Vagina (tissue), 2 donors: ENCODE measurements around the gene BTLA. TPM values are rescaled to one million over a fixed set of nuclear protein-coding genes. Genes with fewer than 3 reads are reported as not detected.

ENCODE experiments used
- DNase-seq, 2 donors: peaks; one replicate each; pipeline ENCODE4 v3.0.0-alpha.2; 2017; ENCODE audit errors: extremely low spot score in 2 of 2
- H3K27ac ChIP-seq: fragments of 200-600 bp; sonication (generic); one replicate; pipeline ENCODE4 v1.5.1; 2019
- H3K27me3 ChIP-seq: fragments of 200-600 bp; sonication (generic); one replicate; pipeline ENCODE4 v1.5.1; 2019
- H3K36me3 ChIP-seq, 2 donors: fragments of 200-600 bp; sonication (generic); one replicate each; pipeline ENCODE4 v1.5.1; 2017 to 2019
- H3K4me1 ChIP-seq: fragments of 200-600 bp; sonication (generic); one replicate; pipeline ENCODE4 v1.5.1; 2019
- H3K4me3 ChIP-seq, 2 donors: fragments of 200-600 bp; sonication (generic); 1 replicate in 1 of 2; 2 replicates in 1 of 2; pipeline ENCODE4 v1.5.1; 2016 to 2019
- H3K9me3 ChIP-seq: fragments of 200-600 bp; sonication (generic); one replicate; pipeline ENCODE4 v1.5.1; 2019
- POLR2A ChIP-seq, 2 donors: fragments of 450-650 bp; IDR thresholded peaks; one replicate each; pipeline ENCODE4 v1.6.1; 2017; ENCODE audit warnings: antibody characterized with exemption in 2 of 2, mild to moderate bottlenecking in 2 of 2, moderate library complexity in 2 of 2
- POLR2AphosphoS5 ChIP-seq, 2 donors: sonication (generic); formaldehyde crosslinking; IDR thresholded peaks; one replicate each; pipeline ENCODE4 v1.9.0; 2017; ENCODE audit warnings: antibody characterized with exemption in 2 of 2, mild to moderate bottlenecking in 2 of 2, low read depth in 1 of 2; ENCODE audit not compliant: insufficient read depth in 1 of 2
- intact Hi-C: fragments of 100-400 bp; cut with DNase I; formaldehyde crosslinking; loops from one replicate; pipeline ENCODE4 v1.15.1; 2023
- total RNA-seq: library from RNA; depleted of rRNA; stranded (reverse); fragments of >200 nt; gene quantifications from one replicate; pipeline ENCODE4 v1.2.3, GENCODE V29; 2016
- TF ChIP-seq, protein P1 (sequence below), 3 experiments: fragments of 450-650 bp in 2 of 3; fragments of 200-600 bp in 1 of 3; sonication (generic) in 1 of 3; IDR thresholded peaks; one replicate each; pipeline ENCODE4 v1.5.1; 2017 to 2019; ENCODE audit warnings: antibody characterized with exemption in 3 of 3, mild to moderate bottlenecking in 2 of 3, moderate library complexity in 2 of 3

BTLA gene, protein sequence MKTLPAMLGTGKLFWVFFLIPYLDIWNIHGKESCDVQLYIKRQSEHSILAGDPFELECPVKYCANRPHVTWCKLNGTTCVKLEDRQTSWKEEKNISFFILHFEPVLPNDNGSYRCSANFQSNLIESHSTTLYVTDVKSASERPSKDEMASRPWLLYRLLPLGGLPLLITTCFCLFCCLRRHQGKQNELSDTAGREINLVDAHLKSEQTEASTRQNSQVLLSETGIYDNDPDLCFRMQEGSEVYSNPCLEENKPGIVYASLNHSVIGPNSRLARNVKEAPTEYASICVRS
- total RNA-seq, result 3.2 TPM

DNA sequence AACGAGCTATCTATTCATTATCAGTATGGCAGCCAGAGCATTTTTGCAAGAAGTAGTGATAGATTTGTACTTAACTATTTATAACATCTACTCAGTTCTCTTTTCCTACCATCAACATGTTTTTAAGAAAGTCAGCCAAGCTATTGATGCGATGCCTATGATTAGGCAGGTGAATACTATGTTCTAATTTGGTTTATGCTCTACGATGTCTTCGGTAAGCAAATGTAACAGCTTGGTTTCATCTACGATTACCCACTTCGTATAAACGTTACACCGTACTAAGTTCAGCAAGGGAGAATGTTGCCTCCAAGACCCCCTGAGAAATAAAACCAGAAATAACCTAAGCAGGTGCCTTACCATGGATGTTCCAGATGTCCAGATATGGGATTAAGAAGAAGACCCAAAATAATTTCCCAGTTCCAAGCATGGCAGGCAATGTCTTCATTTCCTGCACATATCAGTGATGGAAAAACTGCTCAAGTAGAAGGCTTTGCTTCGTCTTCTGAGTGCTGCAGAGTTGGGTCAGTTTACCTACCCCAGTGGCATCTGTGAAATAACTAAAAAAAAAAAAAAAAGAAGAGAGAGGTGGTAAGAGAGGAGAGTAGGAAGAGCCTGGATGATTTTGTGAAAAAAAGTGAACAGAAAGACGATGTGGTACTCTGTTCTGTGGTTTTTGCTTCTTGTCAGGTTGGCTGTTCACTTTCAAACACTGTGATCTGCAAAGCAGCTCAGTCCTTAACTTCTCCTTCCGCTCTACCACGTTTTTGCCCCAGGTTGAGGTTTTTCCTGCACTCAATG lies at the start of gene BTLA:
Gene BTLA (minus strand): TSS at position 559 of the 798 bp plus-strand sequence. CDS start 114 bp downstream, at position 445.
- intact Hi-C loops, result no loop called here
- no peak for DNase-seq
- no peaks in the 10 kb centered on the region for H3K9me3 ChIP-seq
- no peaks in the 10 kb centered on the region for H3K27me3 ChIP-seq
- no peak within 1 kb of the TSS for H3K27ac ChIP-seq
- no peak within 1 kb of the TSS for H3K4me3 ChIP-seq
- TF ChIP-seq, protein P1, sequence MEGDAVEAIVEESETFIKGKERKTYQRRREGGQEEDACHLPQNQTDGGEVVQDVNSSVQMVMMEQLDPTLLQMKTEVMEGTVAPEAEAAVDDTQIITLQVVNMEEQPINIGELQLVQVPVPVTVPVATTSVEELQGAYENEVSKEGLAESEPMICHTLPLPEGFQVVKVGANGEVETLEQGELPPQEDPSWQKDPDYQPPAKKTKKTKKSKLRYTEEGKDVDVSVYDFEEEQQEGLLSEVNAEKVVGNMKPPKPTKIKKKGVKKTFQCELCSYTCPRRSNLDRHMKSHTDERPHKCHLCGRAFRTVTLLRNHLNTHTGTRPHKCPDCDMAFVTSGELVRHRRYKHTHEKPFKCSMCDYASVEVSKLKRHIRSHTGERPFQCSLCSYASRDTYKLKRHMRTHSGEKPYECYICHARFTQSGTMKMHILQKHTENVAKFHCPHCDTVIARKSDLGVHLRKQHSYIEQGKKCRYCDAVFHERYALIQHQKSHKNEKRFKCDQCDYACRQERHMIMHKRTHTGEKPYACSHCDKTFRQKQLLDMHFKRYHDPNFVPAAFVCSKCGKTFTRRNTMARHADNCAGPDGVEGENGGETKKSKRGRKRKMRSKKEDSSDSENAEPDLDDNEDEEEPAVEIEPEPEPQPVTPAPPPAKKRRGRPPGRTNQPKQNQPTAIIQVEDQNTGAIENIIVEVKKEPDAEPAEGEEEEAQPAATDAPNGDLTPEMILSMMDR (IDR thresholded peaks at IDR 0.05), result no peak
- TF ChIP-seq POLR2AphosphoS5 (IDR thresholded peaks at IDR 0.05; ENCODE audit: insufficient read depth in 1 of 2, low read depth in 1 of 2), result no peak
- no peak for TF ChIP-seq POLR2A (IDR thresholded peaks at IDR 0.05)
- H3K4me1 ChIP-seq, result no peaks in the 10 kb centered on the region
- H3K36me3 ChIP-seq, result no peaks in the 10 kb centered on the region

DNA sequence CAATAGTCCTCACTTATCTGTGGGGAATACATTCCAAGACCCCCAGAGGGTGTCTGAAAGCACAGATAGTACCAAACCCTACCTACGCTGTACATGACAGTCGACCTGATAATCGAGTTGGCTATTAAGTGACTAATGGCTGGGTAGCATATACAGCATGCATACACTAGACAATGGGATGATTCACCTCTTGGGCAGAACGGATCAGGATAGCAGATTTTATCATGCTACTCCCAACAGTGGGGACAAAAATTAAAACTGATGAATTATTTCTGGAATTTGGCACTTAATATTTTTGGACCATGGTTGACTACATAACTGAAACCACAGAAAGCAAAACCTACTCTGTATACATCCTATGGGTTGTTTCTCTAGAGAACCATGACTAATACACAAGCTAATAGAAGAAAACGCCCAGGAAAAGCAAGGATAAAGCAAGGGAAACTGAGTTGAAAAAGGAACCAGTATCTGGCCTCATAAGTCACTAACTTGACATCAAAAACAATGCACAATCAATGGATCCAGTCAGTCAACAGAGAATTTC lies 47.0 kb upstream of the BTLA start:
- TF ChIP-seq POLR2AphosphoS5 (IDR thresholded peaks at IDR 0.05; ENCODE audit: insufficient read depth in 1 of 2, low read depth in 1 of 2) (no peak), POLR2A (IDR thresholded peaks at IDR 0.05) (no peak)
- TF ChIP-seq, protein P1 (IDR thresholded peaks at IDR 0.05), result no peak
- Histone ChIP-seq H3K27ac (no peak overlapping the region), H3K36me3 (peaks cover 0 to 45% of the 10 kb centered on the region in 2 donors), H3K4me3 (no peak overlapping the region), H3K27me3 (no peaks in the 10 kb centered on the region), H3K9me3 (no peaks in the 10 kb centered on the region), H3K4me1 (peaks cover 4% of the 10 kb centered on the region)
- no peak for DNase-seq
- intact Hi-C loops, result no loop called here

DNA sequence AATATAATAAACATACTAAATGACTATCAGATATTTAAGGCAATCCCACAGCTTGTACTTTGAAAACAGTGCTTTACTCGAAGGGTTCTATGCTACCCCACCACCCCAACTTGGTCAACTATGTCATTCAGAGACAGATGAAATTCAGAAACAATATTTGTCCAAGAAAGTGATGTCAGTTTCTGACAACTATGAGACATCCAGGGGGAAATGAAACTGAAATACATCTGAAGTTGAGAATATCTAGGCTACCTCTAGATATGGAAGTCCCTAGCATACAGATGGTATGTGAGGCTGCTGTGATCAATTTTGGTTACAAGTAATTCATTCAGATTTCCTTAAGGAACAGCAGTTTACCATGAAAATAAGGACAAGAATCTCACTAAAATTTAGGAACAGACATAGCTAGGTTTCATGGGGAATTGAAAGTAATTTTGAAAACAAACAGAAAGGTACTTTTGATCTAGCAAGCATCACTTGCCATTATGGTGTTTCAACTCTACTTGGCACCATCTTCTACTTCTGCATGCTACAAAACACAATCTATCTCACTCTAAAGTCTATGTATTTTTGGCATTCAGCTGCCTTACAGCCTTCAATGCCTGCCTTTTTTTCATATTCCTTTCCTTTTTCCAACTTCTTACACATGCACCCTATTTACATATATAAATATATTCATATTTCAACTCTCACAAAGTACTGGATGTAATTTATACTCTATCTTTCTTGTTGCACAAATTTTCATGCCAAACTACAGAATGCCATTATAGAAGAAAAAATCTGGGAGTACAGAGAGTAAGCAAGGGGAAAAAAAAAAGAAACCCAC lies 40.8 kb upstream of the BTLA start:
- H3K4me1 ChIP-seq, result no peaks in the 10 kb centered on the region
- peaks cover 0 to 36% of the 10 kb centered on the region in 2 donors for H3K36me3 ChIP-seq

DNA sequence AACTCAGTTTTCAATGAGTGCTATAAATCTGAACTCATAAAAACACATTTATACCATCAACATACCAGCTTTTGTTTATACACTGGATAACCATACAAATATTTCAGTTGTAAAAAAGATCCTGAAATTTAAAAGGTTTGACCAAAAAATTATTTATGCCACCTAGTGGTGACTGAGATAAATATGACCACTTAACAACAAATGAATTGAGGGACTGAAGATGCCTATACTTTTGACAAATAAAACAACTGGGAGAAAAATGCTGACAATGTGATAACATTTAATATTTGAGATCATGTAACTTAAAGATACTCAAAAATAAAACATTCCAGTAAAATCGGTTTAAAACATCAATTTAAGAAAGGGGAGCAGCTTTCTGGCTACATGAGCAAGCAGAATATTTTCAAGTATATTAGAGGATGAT lies 32.1 kb upstream of the BTLA start:
- Histone ChIP-seq H3K4me1 (no peaks in the 10 kb centered on the region), H3K4me3 (no peak overlapping the region), H3K27ac (no peak overlapping the region), H3K9me3 (no peaks in the 10 kb centered on the region), H3K36me3 (peaks cover 0 to 35% of the 10 kb centered on the region in 2 donors), H3K27me3 (no peaks in the 10 kb centered on the region)
- TF ChIP-seq, protein P1 (IDR thresholded peaks at IDR 0.05), result peak in 2 of 3 experiments; percentile 38 to 47
- no peak for TF ChIP-seq POLR2A (IDR thresholded peaks at IDR 0.05)
- no peak for DNase-seq
- intact Hi-C loops, result no loop called here

More for the DNA sequence above, 40.8 kb upstream of the BTLA start:
- intact Hi-C loops, result no loop called here
- no peak for DNase-seq
- Histone ChIP-seq H3K27ac (no peak overlapping the region), H3K27me3 (no peaks in the 10 kb centered on the region), H3K9me3 (no peaks in the 10 kb centered on the region), H3K4me3 (no peak overlapping the region)
- TF ChIP-seq, protein P1 (IDR thresholded peaks at IDR 0.05), result no peak
- no peak for TF ChIP-seq POLR2A (IDR thresholded peaks at IDR 0.05)
- TF ChIP-seq POLR2AphosphoS5 (IDR thresholded peaks at IDR 0.05; ENCODE audit: insufficient read depth in 1 of 2, low read depth in 1 of 2), result no peak
